Endothelial cell of umbilical vein (primary cell): ENCODE results near the gene RAB3D. TPM values are rescaled to one million over a fixed set of nuclear protein-coding genes. Genes with fewer than 3 reads are reported as not detected.

ENCODE experiments used
- BruUV-seq: library from RNA; stranded (reverse); fragments of 400-500 nt; replicated peaks from 2 replicates; lab custom pipeline; 2021; lab: Mats Ljungman, UMichigan
- CTCF ChIA-PET: fragments of 300-600, 350-600 bp; sonication (Branson Sonifier 250); formaldehyde crosslinking; loops from one replicate; lab custom pipeline; 2021; ENCODE audit warnings: antibody characterized with exemption, inconsistent platforms; lab: Charles Lee
- POLR2A ChIA-PET: fragments of 300-600, 350-600 bp; sonication (Branson Sonifier 250); formaldehyde crosslinking; loops from one replicate; lab custom pipeline; 2021; ENCODE audit warnings: antibody characterized with exemption, inconsistent platforms; lab: Charles Lee
- DNase-seq: peaks from one replicate; pipeline ENCODE4 v3.0.0-alpha.2; 2011; ENCODE audit warnings: low read depth, low spot score
- FAIRE-seq: peaks from 2 replicates; lab custom pipeline; 2011; peaks lifted over from hg19 to GRCh38; lab: Jason Lieb, UNC
- H2AFZ ChIP-seq: 2 replicates; pipeline ENCODE4 v1.6.0; 2012; ENCODE audit warnings: low read depth, low read length, control low read depth, inconsistent platforms
- H3K27ac ChIP-seq: 2 replicates; pipeline ENCODE4 v1.5.1; 2011; ENCODE audit warnings: low read depth, mild to moderate bottlenecking, control low read depth, low read length, moderate library complexity; ENCODE audit not compliant: insufficient read depth
- H3K27me3 ChIP-seq, 2 experiments: 2 replicates each; pipeline versions ENCODE4 v1.6.0 to v1.6.1; 2011; ENCODE audit warnings: low read length in 2 of 2, mixed read lengths in 1 of 2; ENCODE audit not compliant: control insufficient read depth in 2 of 2, insufficient read depth in 2 of 2
- H3K36me3 ChIP-seq, 2 experiments: 2 replicates in 1 of 2; 3 replicates in 1 of 2; pipeline ENCODE4 v1.5.1; 2011; ENCODE audit warnings: low read length in 2 of 2, mild to moderate bottlenecking in 1 of 2, moderate library complexity in 1 of 2; ENCODE audit not compliant: control insufficient read depth in 2 of 2, insufficient read depth in 2 of 2; ENCODE audit errors: extremely low read depth in 1 of 2
- H3K4me1 ChIP-seq: 3 replicates; pipeline ENCODE4 v1.5.1; 2011; ENCODE audit warnings: mild to moderate bottlenecking, low read length; ENCODE audit not compliant: control insufficient read depth, insufficient read depth; ENCODE audit errors: extremely low read depth
- H3K4me2 ChIP-seq: 2 replicates; pipeline ENCODE4 v1.6.1; 2011; ENCODE audit warnings: low read length, control low read depth, mixed read lengths; ENCODE audit not compliant: insufficient read depth
- H3K4me3 ChIP-seq, 3 experiments: fragments of 200-600 bp in 1 of 3; sonication (generic), shearing (Covaris generic) in 1 of 3; replicated peaks in 1 of 3; 2 replicates each; pipeline ENCODE4 v1.5.1; 2011 to 2016; ENCODE audit warnings: control low read depth in 3 of 3, low read length in 3 of 3, mild to moderate bottlenecking in 2 of 3, inconsistent platforms in 1 of 3, low read depth in 1 of 3, moderate library complexity in 1 of 3; ENCODE audit not compliant: insufficient read depth in 1 of 3
- H3K79me2 ChIP-seq: 2 replicates; pipeline ENCODE4 v1.6.0; 2012; ENCODE audit warnings: low read length, inconsistent platforms; ENCODE audit not compliant: control insufficient read depth, insufficient read depth
- H3K9ac ChIP-seq: replicated peaks from 2 replicates; pipeline ENCODE3; 2011; ENCODE audit warnings: low read length, control low read depth; ENCODE audit not compliant: insufficient read depth; ENCODE audit errors: extremely low read depth
- H3K9me1 ChIP-seq: replicated peaks from 3 replicates; pipeline ENCODE4 v1.6.0; 2011; ENCODE audit warnings: mild to moderate bottlenecking, low read length; ENCODE audit not compliant: control insufficient read depth, insufficient read depth; ENCODE audit errors: extremely low read depth
- H3K9me3 ChIP-seq: replicated peaks from 2 replicates; pipeline ENCODE4 v1.5.1; 2012; ENCODE audit warnings: low read length, inconsistent platforms; ENCODE audit not compliant: control insufficient read depth, insufficient read depth
- H4K20me1 ChIP-seq: replicated peaks from 2 replicates; pipeline ENCODE3; 2011; ENCODE audit warnings: mild to moderate bottlenecking, low read length; ENCODE audit not compliant: control insufficient read depth, insufficient read depth; ENCODE audit errors: extremely low read depth
- EZH2 ChIP-seq: IDR thresholded peaks from 2 replicates; pipeline ENCODE4 v1.6.1; 2012; ENCODE audit warnings: borderline replicate concordance, low read depth, mild to moderate bottlenecking, moderate library complexity, low read length, inconsistent platforms; ENCODE audit not compliant: severe bottlenecking
- FOS ChIP-seq: IDR thresholded peaks from 2 replicates; pipeline ENCODE4 v1.6.1; 2011; ENCODE audit warnings: mild to moderate bottlenecking, low read length, moderate library complexity, borderline replicate concordance; ENCODE audit not compliant: insufficient read depth
- GATA2 ChIP-seq: IDR thresholded peaks from 2 replicates; pipeline ENCODE4 v1.7.0; 2011; ENCODE audit warnings: low read depth, mild to moderate bottlenecking, moderate library complexity, mixed read lengths, low read length; ENCODE audit not compliant: insufficient read length, insufficient read depth
- JUN ChIP-seq: IDR thresholded peaks from 2 replicates; pipeline ENCODE4 v1.6.1; 2011; ENCODE audit warnings: borderline replicate concordance, low read depth; ENCODE audit not compliant: insufficient read length, insufficient read depth
- MYC ChIP-seq: IDR thresholded peaks from one replicate; pipeline ENCODE4 v1.6.1; 2011; ENCODE audit warnings: mild to moderate bottlenecking, low read depth, low read length
- POLR2A ChIP-seq: IDR thresholded peaks from 2 replicates; pipeline ENCODE4 v1.6.1; 2012; ENCODE audit warnings: low read depth, mild to moderate bottlenecking, control low read depth, low read length
- POLR2AphosphoS5 ChIP-seq: IDR thresholded peaks from 2 replicates; pipeline ENCODE4 v1.6.1; 2012; ENCODE audit warnings: low read depth, mild to moderate bottlenecking, control low read depth, low read length, moderate library complexity; ENCODE audit not compliant: insufficient read depth
- dilution Hi-C: fragments of 300-500 bp; cut with MboI; formaldehyde crosslinking; loops from one replicate; pipeline ENCODE4 v1.15.0; 2019; ENCODE audit warnings: low sequenced_read_pairs; ENCODE audit not compliant: extremely low pct_ligation_motif_present
- intact Hi-C: fragments of 100-400 bp; cut with micrococcal nuclease; formaldehyde crosslinking; loops from one replicate; pipeline ENCODE4 v1.10.0; 2022
- polyA plus RNA-seq, 4 experiments: library from polyadenylated mRNA; depleted of rRNA in 3 of 4; stranded (reverse) in 3 of 4; unstranded in 1 of 4; fragments of >200 nt; gene quantifications; 2 replicates each; pipeline versions ENCODE4 v1.2.1 to v1.2.3, GENCODE V29; 2011 to 2012; ENCODE audit warnings: missing spikeins in 1 of 4
- total RNA-seq: library from RNA; stranded (reverse); gene quantifications from 2 replicates; pipeline ENCODE4 v1.2.3, GENCODE V29; 2021
- TF ChIP-seq, protein P1 (sequence below): IDR thresholded peaks from 2 replicates; pipeline ENCODE4 v1.6.1; 2011; ENCODE audit not compliant: insufficient read depth, insufficient read length
- TF ChIP-seq, protein P2 (sequence below), 2 donors: IDR thresholded peaks; 1 replicate in 1 of 2; 2 replicates in 1 of 2; pipeline ENCODE4 v1.5.1; 2011; ENCODE audit warnings: low read length in 2 of 2, mild to moderate bottlenecking in 2 of 2, moderate library complexity in 2 of 2, control low read depth in 1 of 2, inconsistent platforms in 1 of 2, low read depth in 1 of 2; ENCODE audit not compliant: insufficient read depth in 1 of 2; ENCODE audit errors: extremely low read depth in 1 of 2

RAB3D gene
- total and polyA plus RNA-seq, 2 donors (not counting 3 experiments of a cell fraction or from before 2014, with no cell fraction given), result 35.4 to 48.2 TPM

DNA sequence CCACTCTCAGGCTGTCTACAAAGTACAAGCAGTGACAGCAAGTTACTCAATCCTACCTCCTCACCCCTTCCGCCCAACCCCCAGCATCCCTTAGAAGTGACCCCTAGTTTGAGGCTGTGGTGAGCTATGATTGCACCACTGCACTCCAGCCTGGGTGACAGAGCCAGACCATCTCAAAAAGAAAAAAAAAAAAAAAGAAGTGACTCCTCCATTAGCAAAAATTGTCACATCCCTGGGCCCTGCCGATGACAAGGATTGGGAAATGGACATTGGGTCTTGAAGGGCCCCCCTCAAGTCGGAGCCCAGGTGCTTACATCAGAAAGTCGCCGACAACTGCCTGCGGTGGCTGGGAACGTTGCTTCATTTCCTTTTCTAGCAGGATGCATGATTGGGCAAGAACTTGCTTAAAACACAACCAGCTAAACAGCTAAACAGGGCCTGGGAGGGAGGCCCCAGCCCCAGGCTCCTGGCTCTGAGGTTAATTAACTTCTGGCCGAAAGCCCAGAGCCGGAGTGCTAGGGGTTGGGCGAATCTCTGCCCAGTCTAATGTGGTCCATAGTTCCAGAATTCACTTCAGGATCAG, 15.3 kb downstream of the RAB3D start:
- H3K27me3 ChIP-seq, result no peaks in the 10 kb centered on the region
- ChIA-PET CTCF (interaction anchor here (1.4 to 2.2 kb wide), 4 partner anchors 15 to 51 kb away, joined by 3 to 10 read pairs (median 4); partner anchors contain the start of gene RAB3D), POLR2A (interaction anchor here (0.7 kb wide), 1 partner anchor 29 kb away, joined by 3 read pairs; no protein-coding TSS in a partner anchor)
- no peaks in the 10 kb centered on the region for H4K20me1 ChIP-seq
- no peak overlapping the region for H3K4me2 ChIP-seq
- peaks cover 0 to 9% of the 10 kb centered on the region in 2 experiments for H3K36me3 ChIP-seq
- H2AFZ ChIP-seq, result no peak overlapping the region
- FAIRE-seq (peak; percentile 75), DNase-seq (peak; percentile 70)
- no peak overlapping the region for H3K4me3 ChIP-seq
- TF ChIP-seq POLR2A, result no peak
- TF ChIP-seq EZH2, result no peak
- TF ChIP-seq FOS, result no peak
- no peak for TF ChIP-seq MYC
- TF ChIP-seq POLR2AphosphoS5, result no peak
- no peak for TF ChIP-seq JUN
- TF ChIP-seq, protein P1, sequence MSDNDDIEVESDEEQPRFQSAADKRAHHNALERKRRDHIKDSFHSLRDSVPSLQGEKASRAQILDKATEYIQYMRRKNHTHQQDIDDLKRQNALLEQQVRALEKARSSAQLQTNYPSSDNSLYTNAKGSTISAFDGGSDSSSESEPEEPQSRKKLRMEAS, result no peak
- TF ChIP-seq GATA2, result no peak
- TF ChIP-seq, protein P2, sequence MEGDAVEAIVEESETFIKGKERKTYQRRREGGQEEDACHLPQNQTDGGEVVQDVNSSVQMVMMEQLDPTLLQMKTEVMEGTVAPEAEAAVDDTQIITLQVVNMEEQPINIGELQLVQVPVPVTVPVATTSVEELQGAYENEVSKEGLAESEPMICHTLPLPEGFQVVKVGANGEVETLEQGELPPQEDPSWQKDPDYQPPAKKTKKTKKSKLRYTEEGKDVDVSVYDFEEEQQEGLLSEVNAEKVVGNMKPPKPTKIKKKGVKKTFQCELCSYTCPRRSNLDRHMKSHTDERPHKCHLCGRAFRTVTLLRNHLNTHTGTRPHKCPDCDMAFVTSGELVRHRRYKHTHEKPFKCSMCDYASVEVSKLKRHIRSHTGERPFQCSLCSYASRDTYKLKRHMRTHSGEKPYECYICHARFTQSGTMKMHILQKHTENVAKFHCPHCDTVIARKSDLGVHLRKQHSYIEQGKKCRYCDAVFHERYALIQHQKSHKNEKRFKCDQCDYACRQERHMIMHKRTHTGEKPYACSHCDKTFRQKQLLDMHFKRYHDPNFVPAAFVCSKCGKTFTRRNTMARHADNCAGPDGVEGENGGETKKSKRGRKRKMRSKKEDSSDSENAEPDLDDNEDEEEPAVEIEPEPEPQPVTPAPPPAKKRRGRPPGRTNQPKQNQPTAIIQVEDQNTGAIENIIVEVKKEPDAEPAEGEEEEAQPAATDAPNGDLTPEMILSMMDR (IDR thresholded peaks at IDR 0.05; ENCODE audit: extremely low read depth in 1 of 2, insufficient read depth in 1 of 2, low read depth in 1 of 2, low read length in 2 of 2), result no peak
- H3K9ac ChIP-seq, result no peak overlapping the region
- dilution Hi-C loops, result no loop called here
- no peaks in the 10 kb centered on the region for H3K79me2 ChIP-seq
- intact Hi-C loops, result no loop called here
- no peak overlapping the region for H3K27ac ChIP-seq
- H3K4me1 ChIP-seq, result peaks cover 7% of the 10 kb centered on the region
- BruUV-seq, result no TSS peak
- no peaks in the 10 kb centered on the region for H3K9me3 ChIP-seq
- no peaks in the 10 kb centered on the region for H3K9me1 ChIP-seq
